HG03439 (cell line): ENCODE measurements around the gene NDUFS8.
A peak's percentile ranks its signal among the peaks of the same experiment; 100 is the strongest.

Source experiments
- ATAC-seq: cut with Tn5 transposase; IDR thresholded peaks from one replicate; pipeline ENCODE4 v1.9.1; 2021; ENCODE audit warnings: mild to moderate bottlenecking, moderate library complexity; ENCODE audit not compliant: unreplicated experiment

Gene NDUFS8

DNA sequence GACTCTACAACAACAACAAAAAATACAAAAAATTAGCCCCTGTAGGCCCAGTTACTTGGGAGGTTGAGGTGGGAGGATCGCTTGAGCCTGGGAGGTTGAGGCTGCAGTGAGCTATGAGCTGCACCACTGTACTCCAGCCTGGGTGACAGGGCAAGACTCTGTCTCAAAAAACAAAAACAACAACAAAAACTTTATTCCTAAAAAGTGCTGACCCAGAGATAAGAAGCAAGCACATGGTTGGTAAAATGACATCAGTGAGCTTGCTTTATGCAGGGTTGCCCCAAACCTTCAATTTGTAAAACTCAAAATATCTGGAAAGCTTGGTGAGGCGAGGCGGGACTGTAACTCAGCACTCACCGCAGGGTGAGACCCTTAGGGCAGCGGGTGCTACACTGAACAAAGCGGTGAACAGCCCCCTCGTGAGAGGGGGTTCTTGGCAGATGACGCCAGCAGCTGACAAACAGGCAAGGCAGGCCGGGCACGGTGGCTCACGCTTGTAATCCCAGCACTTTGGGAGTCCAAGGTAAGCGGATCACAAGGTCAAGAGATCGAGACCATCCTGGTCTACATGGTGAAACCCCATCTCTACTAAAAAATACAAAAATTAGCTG, 4.9 kb downstream of the NDUFS8 start:
- ATAC-seq: no peak

DNA sequence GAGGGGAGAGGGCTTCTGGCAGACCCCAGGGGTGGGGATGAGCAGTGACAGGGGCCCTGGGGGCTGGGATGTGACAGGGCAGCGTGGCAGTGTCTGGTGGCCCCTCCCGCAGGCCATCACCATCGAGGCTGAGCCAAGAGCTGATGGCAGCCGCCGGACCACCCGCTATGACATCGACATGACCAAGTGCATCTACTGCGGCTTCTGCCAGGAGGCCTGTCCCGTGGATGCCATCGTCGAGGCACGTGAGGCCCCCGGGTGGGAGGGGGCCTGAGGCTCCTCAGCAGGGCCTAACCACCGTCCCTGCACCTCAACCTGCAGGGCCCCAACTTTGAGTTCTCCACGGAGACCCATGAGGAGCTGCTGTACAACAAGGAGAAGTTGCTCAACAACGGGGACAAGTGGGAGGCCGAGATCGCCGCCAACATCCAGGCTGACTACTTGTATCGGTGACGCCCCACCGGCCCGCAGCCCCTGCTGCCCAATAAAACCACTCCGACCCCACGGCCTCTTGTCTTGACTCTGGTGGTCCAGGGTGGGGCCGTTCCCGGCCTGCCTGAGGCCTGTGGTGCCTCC, 5.7 kb downstream of the NDUFS8 start:
- ATAC-seq: no peak

DNA sequence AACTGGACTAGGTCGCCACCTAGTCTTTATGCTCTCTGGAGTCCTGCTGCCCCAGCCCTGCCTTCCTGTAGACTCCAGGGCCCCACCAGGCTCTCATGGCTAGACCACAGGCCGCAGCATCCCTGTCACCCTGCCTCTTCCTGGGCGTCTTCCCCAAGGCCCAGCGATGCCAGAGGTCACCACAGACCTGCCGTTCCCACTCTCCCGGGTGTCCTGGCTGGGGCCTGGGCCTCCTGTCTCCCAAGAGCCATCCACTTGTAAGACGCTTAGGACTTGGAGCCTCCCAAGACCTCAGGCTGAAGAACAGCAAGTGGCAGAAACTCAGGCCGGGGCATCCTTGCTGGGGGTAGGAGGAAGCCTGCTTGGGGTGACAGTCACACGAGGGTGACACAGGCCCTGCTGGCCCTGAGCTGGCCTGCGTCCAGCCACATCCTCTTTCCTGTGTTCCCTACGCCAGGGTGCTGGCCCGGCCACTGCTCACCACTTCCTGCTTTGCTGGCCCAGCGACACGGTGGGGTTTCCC, 6.3 kb downstream of the NDUFS8 start:
- ATAC-seq: no peak

DNA sequence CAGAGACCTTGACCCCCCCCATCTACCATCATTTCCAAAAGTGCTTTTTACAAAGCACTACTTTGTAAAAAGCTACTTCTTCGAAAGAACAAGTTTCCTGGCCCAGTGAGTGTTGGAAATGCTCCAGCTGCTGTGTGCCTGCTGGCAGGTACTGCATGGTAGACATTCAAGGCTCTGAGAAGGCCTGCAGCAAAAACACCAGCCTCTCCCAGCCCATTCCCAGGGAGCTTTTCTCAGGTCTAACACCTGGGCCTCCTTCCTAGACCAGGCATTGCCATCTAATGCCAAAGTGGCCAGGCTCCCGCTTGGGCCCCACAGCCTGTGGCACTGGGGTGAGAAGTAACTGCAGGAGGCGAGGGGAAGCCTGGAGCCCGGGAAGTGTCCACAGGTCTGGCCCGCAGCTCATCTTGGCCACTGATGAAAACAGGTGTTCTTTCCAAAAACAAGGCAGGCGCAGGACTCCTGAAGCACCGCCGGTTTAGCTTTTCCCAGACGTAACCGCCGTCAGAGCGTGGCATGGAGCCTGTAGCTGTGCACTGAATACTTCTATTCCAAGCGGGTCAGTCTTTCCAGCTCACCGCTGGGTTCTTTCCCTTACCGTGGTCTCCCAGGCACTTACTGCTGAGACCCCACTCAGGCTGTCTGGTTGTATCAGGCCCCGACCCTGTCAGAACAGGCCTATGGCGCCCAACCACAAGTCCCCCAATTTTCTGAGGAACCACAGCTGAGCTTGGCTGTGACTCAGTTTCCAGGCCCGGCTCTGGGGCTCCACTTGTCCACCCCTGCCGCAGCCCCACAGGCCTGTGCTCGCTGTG, 7.1 kb downstream of the NDUFS8 start:
- no peak for ATAC-seq

DNA sequence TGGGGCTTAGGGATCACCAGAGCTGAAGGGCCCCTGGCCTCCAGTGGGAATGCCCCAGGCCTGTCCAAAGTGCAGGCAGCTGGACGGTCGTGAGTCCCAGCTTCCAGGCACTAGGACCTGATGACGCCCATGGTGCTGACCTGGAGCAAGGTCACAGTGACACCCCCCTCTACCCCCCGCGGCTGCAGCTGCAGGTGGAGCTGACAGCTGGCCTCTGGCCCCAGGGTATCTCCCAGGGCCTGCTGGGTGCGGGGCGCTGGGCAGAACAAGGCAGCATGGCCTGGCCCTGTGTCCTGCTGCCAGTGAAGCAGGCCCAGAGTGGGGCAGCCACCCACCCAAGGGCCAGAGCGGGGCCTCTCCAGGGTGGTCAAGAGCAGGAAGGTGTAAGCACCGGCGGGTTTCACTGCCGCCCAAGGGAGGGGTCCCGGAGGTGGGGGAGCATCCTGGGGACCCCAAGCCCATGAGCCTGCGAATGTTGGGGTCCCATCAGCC, 7.8 kb downstream of the NDUFS8 start:
- no peak for ATAC-seq

DNA sequence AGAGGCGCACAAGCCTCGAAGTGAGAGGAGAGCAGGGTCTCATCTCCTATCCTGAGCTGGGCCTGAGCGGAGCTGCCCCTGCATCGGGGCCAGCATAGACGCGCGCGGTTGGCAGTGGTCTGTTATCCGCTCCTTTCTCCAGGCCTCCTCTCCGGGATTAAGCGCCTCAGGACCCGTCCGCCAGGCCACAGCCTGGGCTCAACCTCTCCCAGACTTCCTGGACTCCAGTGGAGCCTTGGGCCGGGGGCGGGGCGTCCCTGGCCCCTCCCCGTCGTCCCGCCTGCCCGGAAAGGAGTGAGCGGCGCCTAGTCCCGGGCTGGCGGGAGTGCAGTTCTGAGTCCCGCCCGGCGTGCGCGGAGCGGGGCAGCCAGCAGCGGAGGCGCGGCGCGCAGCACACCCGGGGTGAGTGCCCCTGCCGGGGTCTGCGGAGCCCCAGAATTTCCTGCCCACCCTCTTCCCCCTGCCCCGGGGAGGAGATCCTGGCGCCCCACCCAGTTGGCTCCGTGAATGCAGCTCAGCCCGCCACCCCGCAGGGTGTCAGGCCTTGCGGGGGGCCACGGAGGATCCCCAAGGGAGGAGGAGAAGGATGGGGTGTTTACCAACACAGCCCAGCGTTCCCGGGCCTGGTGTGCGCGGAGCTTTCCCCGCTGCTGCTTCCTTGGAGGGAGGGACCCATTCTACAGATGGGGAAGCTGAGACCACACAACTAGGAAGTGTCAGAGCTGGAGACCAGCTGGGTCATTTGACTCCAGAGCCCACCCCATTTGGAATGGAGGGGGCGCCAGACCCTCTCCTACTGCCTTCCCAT, 8.4 kb downstream of the NDUFS8 start, which contains the start of gene TCIRG1:
Gene TCIRG1 (plus strand): TSS at position 308 of the 808 bp plus-strand sequence. CDS start 2,247 bp downstream, outside the sequence.
- peak; percentile 39 for ATAC-seq

DNA sequence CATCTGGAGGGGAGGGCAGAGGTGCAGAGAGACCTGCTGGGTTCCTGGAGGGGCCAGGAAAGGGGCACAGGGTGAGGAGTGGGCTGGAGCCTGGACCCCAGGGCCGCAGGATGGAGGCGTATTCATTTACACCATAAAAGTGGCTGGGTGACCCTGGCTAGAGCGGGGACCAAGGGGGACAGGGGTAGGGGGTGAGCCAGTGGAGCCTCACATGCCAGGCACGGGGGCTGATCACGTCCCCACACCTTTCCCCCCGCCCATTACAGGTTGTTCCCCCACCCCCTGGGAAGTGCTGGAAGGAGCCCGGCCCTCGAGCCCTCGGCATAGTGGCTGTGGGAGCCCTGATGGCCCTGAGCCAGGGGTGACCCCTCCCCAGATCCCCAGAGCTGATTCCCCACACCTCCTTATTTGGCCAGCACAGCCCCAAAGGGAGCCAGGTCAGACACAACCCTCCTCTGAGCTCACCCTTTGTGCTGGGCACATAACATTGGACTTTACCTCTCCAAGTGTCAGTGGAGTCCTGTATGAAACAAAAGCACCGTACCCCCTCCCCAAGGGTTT, 9.1 kb downstream of the NDUFS8 start:
- ATAC-seq: no peak

DNA sequence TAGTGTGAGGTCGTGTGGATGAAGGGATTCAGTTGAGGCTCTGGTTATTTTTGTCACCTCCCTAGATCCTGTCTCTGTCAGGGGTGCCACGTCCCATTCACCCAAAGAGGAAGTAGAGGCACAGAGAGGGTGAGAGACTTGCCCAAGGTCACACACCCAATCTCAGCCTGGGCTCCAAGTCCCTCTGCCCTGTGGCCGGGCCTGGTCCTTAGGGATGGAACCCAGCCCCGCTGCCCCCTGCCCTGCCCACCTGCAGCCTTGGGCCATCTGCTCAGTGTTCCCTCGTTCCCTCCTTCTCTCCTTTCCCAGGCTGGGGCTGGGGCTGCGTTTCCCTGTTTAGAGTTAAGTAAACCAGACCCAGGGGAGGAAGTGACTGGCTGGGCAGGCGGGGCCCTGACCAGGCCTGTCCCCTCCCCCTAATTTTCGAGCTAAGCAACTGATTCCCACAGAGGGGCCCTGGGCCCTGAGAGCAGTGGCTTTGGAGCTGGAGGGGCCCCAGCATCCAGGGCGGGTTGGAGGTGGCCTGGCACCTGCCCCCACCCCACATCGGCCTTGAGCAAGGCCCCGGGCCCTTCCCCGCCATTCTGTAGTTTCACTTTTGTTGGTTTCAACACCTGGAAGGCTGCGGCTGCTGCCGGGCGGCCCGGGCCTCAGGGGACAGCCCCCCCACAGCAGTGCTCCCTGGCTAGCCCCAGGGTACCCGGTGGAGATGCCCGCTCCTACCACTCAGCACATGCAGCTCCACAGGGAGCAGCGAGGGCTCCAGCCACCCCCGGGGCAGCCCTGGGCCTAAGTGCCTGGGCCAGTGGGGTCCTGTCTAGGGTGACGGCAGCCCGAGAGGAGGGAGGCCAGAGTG, 9.8 kb downstream of the NDUFS8 start:
- ATAC-seq: no peak

DNA sequence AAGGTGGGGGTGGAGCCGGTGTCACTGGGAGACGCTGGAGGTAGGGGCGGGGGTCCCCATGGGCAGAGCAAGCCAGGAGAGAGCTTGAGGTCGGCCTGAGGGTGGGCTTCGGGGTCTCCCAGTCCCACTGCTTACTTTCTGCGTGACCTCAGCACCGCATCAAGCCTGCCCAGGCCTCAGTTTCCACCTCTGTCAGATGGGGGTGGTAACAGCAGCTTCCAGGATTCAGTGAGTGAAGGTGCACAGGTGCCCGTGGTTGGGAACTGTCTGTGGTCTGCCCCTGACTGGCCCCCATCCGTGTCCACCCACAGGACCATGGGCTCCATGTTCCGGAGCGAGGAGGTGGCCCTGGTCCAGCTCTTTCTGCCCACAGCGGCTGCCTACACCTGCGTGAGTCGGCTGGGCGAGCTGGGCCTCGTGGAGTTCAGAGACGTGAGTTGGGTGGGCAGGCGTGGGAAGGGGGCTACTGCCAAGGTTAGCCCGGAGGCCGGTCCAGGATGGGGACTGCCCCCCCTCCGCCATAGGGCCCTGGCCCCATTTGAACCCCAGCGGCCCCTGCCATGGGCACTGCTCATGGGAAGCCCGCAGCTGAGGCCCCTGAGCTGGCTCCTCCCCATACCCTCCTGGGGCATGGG, 10.6 kb downstream of the NDUFS8 start:
- no peak for ATAC-seq

DNA sequence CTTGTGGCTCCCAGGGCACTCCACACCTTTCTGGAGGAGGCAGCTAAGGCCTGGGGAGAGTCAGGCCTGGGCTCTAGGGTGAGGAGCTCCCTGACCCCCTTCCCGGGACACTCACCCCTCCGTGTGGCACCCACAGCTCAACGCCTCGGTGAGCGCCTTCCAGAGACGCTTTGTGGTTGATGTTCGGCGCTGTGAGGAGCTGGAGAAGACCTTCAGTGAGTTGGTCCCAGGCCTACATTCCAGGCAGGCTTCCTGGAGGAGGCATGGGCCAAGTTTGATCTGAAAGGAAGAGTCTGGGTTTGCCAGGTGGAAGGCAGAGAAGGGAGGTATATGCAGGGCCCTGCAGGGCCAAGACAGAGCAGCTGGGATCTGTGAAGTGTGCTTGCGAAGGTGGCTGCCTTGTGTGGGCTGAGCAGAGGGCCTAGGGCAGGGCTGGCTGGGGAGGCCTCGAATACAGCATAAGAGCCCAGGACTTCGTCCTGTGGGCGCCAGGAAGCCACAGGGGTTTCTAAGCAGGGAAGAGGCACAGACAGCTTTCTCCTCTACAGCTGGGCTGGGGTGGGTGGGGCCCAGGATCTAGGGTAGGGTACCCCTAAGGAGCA, 11.2 kb downstream of the NDUFS8 start:
- no peak for ATAC-seq

DNA sequence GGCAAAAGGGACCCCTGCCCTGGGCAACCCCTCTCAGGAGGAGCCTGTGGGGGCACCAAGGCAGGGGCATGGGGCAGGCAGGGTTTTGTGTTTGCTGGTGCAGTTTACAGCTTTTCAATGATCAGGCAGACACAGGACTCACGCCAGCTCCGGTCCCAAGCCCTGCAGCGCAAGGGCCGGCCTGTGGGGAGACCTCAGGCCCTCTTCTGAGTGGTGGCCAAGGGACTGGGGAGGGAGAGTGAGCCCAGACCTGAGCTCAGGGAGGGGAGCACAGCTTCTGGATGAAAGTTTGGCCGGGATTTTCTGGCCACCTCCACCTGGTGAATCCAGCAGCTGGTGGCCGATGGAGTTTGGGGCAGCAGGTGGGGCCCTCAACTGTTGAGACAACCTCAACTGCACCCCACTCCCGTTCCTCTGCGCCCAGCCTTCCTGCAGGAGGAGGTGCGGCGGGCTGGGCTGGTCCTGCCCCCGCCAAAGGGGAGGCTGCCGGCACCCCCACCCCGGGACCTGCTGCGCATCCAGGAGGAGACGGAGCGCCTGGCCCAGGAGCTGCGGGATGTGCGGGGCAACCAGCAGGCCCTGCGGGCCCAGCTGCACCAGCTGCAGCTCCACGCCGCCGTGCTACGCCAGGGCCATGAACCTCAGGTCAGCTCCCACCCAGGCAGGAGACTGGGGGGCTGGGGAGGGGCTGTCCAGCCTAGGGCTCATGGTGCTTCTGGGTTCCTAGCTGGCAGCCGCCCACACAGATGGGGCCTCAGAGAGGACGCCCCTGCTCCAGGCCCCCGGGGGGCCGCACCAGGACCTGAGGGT, 11.9 kb downstream of the NDUFS8 start:
- no peak for ATAC-seq

DNA sequence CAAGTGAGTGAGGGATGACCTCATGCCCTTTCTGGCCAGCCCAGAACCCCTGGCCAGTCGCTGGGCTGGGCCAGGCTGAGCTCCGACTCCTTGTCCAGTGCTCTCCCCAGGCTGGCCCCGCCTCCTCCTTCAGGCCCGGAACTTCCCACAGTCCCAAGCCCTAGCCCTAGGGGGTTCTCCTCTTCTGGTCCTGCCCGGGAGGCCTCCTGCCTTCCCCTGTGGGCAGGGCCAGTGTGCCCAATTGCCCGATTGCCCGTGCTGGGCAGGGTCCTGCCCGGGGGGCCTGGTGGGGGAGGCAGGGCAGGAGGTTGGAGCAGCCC, 12.5 kb downstream of the NDUFS8 start:
- ATAC-seq: no peak

DNA sequence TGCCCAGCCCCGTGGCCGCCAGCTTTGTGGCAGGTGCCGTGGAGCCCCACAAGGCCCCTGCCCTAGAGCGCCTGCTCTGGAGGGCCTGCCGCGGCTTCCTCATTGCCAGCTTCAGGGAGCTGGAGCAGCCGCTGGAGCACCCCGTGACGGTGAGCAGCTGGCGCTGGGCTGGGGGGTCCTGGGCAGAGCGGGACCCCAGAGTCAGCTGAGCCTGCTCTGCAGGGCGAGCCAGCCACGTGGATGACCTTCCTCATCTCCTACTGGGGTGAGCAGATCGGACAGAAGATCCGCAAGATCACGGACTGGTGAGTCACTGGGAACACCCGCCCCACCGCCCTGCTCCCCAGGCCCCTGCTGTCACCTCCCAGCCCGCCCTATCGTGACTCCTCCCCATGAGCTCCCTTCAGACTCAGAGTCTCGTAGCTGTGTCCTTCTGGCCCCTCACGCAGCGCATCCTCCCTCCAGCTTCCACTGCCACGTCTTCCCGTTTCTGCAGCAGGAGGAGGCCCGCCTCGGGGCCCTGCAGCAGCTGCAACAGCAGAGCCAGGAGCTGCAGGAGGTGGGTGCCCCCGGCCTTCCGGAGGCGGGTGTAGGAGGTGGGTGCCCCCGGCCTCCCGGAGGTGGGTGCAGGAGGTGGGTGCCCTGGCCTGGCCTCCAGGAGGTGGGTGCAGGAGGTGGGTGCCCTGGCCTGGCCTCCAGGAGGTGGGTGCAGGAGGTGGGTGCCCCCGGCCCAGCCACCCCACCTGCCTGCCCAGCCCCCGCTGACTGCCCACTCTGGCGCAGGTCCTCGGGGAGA, 13.1 kb downstream of the NDUFS8 start:
- no peak for ATAC-seq

DNA sequence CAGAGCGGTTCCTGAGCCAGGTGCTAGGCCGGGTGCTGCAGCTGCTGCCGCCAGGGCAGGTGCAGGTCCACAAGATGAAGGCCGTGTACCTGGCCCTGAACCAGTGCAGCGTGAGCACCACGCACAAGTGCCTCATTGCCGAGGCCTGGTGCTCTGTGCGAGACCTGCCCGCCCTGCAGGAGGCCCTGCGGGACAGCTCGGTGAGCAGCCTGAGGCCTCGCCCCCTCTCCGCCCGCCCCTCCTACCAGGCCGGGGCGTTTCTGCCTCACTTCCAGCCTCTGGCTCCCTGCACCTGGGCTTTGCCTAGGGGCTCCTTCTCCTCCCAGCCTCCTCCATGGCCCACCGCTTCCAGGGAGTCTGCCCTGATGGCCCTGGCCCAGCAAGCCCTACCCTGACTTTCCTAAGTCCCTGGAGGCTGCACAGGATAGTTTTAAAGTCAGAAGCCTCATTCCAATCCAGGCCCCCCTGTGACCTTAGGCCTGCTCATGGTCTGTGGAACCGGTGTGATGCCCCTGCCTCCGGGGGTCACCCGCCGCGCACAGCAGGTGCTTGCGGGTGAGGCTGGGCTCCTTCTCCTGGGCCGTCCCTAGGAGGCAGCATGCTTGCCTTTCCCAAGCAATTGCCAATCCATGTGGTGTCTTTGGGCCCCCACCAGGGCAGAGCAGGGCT, 13.8 kb downstream of the NDUFS8 start:
- ATAC-seq: no peak

DNA sequence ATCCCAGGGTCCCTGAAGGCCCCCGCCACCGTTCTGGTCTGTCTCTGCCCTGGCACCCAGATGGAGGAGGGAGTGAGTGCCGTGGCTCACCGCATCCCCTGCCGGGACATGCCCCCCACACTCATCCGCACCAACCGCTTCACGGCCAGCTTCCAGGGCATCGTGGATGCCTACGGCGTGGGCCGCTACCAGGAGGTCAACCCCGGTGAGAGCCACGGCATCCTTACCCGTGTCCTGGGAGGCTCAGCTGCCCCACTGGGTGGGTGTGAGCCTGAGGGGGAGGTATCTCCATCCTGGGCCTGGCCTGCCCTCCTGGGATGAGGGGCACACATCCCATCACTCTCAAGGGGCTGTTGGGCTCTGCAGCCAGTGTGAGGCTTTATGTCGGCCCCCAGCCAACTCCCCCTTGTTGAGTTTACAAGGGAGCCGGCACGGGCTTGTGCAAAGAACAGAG, 14.4 kb downstream of the NDUFS8 start:
- ATAC-seq: no peak

DNA sequence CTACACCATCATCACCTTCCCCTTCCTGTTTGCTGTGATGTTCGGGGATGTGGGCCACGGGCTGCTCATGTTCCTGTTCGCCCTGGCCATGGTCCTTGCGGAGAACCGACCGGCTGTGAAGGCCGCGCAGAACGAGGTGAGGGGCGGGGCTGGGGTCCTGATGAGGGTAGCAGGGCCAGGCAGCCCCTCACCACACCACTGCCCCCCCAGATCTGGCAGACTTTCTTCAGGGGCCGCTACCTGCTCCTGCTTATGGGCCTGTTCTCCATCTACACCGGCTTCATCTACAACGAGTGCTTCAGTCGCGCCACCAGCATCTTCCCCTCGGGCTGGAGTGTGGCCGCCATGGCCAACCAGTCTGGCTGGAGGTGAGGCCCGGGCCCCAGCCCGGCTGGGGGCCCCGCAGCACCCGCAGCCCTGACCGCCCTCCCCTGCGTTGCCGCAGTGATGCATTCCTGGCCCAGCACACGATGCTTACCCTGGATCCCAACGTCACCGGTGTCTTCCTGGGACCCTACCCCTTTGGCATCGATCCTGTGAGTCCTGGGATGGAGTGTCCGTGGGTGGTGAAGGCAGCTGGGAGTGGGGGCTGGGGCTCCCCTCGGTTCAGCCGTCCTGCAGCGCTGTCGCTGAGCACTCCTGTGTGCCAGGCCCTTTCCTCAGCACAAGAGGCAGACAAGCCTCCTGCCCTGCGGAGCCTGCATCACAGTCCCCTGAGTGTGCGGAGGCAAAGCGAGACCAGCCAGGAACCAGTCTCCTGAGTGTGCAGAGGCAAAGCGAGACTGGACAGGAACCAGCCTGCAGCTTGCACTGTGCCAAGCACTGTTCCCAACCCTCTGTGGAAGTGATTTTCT, 17.2 kb downstream of the NDUFS8 start:
- no peak for ATAC-seq
